ENCODE data around the gene PGBD5.

DNA sequence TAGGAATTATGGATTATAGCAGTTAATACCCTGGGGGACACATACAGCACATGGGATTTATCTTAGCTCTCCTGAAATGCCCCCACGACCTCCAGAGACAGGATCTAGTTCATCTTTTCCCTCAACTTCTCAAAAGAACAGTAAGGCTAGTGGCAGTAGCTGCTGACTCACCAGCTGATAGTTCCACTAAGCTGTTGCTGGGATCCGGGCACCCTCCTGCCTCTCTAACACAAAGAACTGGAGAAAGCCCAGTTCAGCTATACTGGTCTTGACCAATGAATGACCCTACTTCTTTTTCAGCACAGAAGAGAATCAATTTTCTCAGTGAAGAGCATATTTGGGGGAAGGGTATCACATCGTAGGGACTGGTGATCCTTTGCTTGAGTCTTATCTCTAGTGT, 84.1 kb downstream of the PGBD5 start:
- TF ChIP-seq, protein P1, sequence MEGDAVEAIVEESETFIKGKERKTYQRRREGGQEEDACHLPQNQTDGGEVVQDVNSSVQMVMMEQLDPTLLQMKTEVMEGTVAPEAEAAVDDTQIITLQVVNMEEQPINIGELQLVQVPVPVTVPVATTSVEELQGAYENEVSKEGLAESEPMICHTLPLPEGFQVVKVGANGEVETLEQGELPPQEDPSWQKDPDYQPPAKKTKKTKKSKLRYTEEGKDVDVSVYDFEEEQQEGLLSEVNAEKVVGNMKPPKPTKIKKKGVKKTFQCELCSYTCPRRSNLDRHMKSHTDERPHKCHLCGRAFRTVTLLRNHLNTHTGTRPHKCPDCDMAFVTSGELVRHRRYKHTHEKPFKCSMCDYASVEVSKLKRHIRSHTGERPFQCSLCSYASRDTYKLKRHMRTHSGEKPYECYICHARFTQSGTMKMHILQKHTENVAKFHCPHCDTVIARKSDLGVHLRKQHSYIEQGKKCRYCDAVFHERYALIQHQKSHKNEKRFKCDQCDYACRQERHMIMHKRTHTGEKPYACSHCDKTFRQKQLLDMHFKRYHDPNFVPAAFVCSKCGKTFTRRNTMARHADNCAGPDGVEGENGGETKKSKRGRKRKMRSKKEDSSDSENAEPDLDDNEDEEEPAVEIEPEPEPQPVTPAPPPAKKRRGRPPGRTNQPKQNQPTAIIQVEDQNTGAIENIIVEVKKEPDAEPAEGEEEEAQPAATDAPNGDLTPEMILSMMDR (IDR thresholded peaks at IDR 0.05; ENCODE audit: low read depth, low read length) = no peak
- no peak for TF ChIP-seq EZH2phosphoT487 (IDR thresholded peaks at IDR 0.05; ENCODE audit: low read depth)
